ENCODE data around the gene ZNF546.
A peak's percentile ranks its signal among the peaks of the same experiment; 100 is the strongest.

The ZNF546 gene

GRCh38 chr19:40053491-40053890 lies 56.6 kb downstream of the ZNF546 start:
- no peak overlapping the region for H3K4me3 ChIP-seq (ENCODE audit: low read length in 2 of 2)
- no peak overlapping the region for H3K4ac ChIP-seq (ENCODE audit: low read length)
- H3K79me1 ChIP-seq (ENCODE audit: low read depth, low read length): peaks cover 2% of the 10 kb centered on the region
- no peak overlapping the region for H3K27ac ChIP-seq (replicated peaks; ENCODE audit: low read length)
- no peak overlapping the region for H2AK5ac ChIP-seq (ENCODE audit: low read depth, low read length)
- H2BK12ac ChIP-seq (ENCODE audit: low read length): no peak overlapping the region
- H3K23ac ChIP-seq (ENCODE audit: low read depth, low read length, poor library complexity): no peak overlapping the region
- no peak overlapping the region for H2BK120ac ChIP-seq (ENCODE audit: low read depth, low read length)
- no peak overlapping the region for H2AFZ ChIP-seq (ENCODE audit: low read length)
- no CpG with 5 or more reads among the region's 2 CpGs for WGBS, 2 donors (ENCODE audit: extremely low coverage in 2 of 2, insufficient read length in 2 of 2, insufficient replicate concordance in 1 of 2)
- H3K27me3 ChIP-seq (ENCODE audit: control insufficient read depth in 3 of 3, insufficient read depth in 3 of 3, low read depth in 1 of 3, low read length in 3 of 3): no peaks in the 10 kb centered on the region
- no peak overlapping the region for H4K91ac ChIP-seq (ENCODE audit: low read depth, low read length, poor library complexity)
- H2BK5ac ChIP-seq (ENCODE audit: low read length): no peak overlapping the region
- peaks cover 12 to 66% of the 10 kb centered on the region in 2 donors for H3K9me3 ChIP-seq (replicated peaks in 1 of 2; ENCODE audit: control insufficient read depth in 2 of 2, insufficient read depth in 1 of 2, low read depth in 1 of 2, low read length in 2 of 2)
- no peak overlapping the region for H3K4me2 ChIP-seq (ENCODE audit: insufficient read depth, low read length, poor library complexity, severe bottlenecking)
- no peak overlapping the region for H3K9ac ChIP-seq (ENCODE audit: low read depth, low read length, poor library complexity)
- no peak for DNase-seq (ENCODE audit: low spot score)
- no peak overlapping the region for H3K18ac ChIP-seq (ENCODE audit: low read length)
- no peak overlapping the region for H3K14ac ChIP-seq (ENCODE audit: low read length)
- no peak overlapping the region for H4K8ac ChIP-seq (ENCODE audit: low read depth, low read length)
- H3K36me3 ChIP-seq (replicated peaks in 1 of 2; ENCODE audit: control insufficient read depth in 2 of 2, insufficient read depth in 2 of 2, low read length in 2 of 2): peaks cover 4 to 15% of the 10 kb centered on the region in 2 donors
- H2BK15ac ChIP-seq (ENCODE audit: low read length): no peak overlapping the region
- peaks cover 0 to 3% of the 10 kb centered on the region in 2 donors for H3K4me1 ChIP-seq (ENCODE audit: control insufficient read depth in 2 of 2, insufficient read depth in 1 of 2, low read depth in 1 of 2, low read length in 2 of 2)

- H4K8ac ChIP-seq (ENCODE audit: low read depth, low read length): no peak overlapping the region
- H2BK5ac ChIP-seq (ENCODE audit: low read length): no peak overlapping the region
- H3K4me2 ChIP-seq (ENCODE audit: insufficient read depth, low read length, poor library complexity, severe bottlenecking): no peak overlapping the region
- H4K91ac ChIP-seq (ENCODE audit: low read depth, low read length, poor library complexity): no peak overlapping the region
- no CpG with 5 or more reads among the region's 9 CpGs for WGBS, 2 donors (ENCODE audit: extremely low coverage in 2 of 2, insufficient read length in 2 of 2, insufficient replicate concordance in 1 of 2)
- peak overlapping the region in 1 of 2 donors; percentile 88 for H3K4me3 ChIP-seq (ENCODE audit: low read length in 2 of 2)
- H3K27ac ChIP-seq (replicated peaks; ENCODE audit: low read length): no peak overlapping the region
- no peak overlapping the region for H2BK12ac ChIP-seq (ENCODE audit: low read length)
- no peaks in the 10 kb centered on the region for H3K27me3 ChIP-seq (ENCODE audit: control insufficient read depth in 3 of 3, insufficient read depth in 3 of 3, low read depth in 1 of 3, low read length in 3 of 3)
- no peak overlapping the region for H2BK15ac ChIP-seq (ENCODE audit: low read length)
- H2AK5ac ChIP-seq (ENCODE audit: low read depth, low read length): no peak overlapping the region
- H3K9ac ChIP-seq (ENCODE audit: low read depth, low read length, poor library complexity): no peak overlapping the region
- no peak overlapping the region for H3K23ac ChIP-seq (ENCODE audit: low read depth, low read length, poor library complexity)
- H3K79me1 ChIP-seq (ENCODE audit: low read depth, low read length): peaks cover 2% of the 10 kb centered on the region
- H3K36me3 ChIP-seq (replicated peaks in 1 of 2; ENCODE audit: control insufficient read depth in 2 of 2, insufficient read depth in 2 of 2, low read length in 2 of 2): peaks cover 4% of the 10 kb centered on the region in 2 donors
- DNase-seq (ENCODE audit: low spot score): no peak
- H3K4me1 ChIP-seq (ENCODE audit: control insufficient read depth in 2 of 2, insufficient read depth in 1 of 2, low read depth in 1 of 2, low read length in 2 of 2): peaks cover 0 to 3% of the 10 kb centered on the region in 2 donors
- H3K14ac ChIP-seq (ENCODE audit: low read length): no peak overlapping the region
- no peak overlapping the region for H3K4ac ChIP-seq (ENCODE audit: low read length)
- no peak overlapping the region for H2BK120ac ChIP-seq (ENCODE audit: low read depth, low read length)
- H3K18ac ChIP-seq (ENCODE audit: low read length): no peak overlapping the region
- peaks cover 6 to 65% of the 10 kb centered on the region in 2 donors for H3K9me3 ChIP-seq (replicated peaks in 1 of 2; ENCODE audit: control insufficient read depth in 2 of 2, insufficient read depth in 1 of 2, low read depth in 1 of 2, low read length in 2 of 2)
- no peak overlapping the region for H2AFZ ChIP-seq (ENCODE audit: low read length)
These were observed 57.8 kb downstream of the ZNF546 start for GRCh38 chr19:40054632-40055031.

- Histone ChIP-seq H3K27ac (replicated peaks; ENCODE audit: low read length) (no peak overlapping the region), H2AK5ac (ENCODE audit: low read depth, low read length) (no peak overlapping the region), H3K27me3 (ENCODE audit: control insufficient read depth in 3 of 3, insufficient read depth in 3 of 3, low read depth in 1 of 3, low read length in 3 of 3) (no peaks in the 10 kb centered on the region), H4K91ac (ENCODE audit: low read depth, low read length, poor library complexity) (no peak overlapping the region), H2BK5ac (ENCODE audit: low read length) (no peak overlapping the region), H3K4ac (ENCODE audit: low read length) (no peak overlapping the region), H2BK120ac (ENCODE audit: low read depth, low read length) (no peak overlapping the region), H3K36me3 (replicated peaks in 1 of 2; ENCODE audit: control insufficient read depth in 2 of 2, insufficient read depth in 2 of 2, low read length in 2 of 2) (peaks cover 2 to 4% of the 10 kb centered on the region in 2 donors), H2BK15ac (ENCODE audit: low read length) (no peak overlapping the region), H2BK12ac (ENCODE audit: low read length) (no peak overlapping the region), H3K9ac (ENCODE audit: low read depth, low read length, poor library complexity) (no peak overlapping the region), H3K4me1 (ENCODE audit: control insufficient read depth in 2 of 2, insufficient read depth in 1 of 2, low read depth in 1 of 2, low read length in 2 of 2) (peaks cover 0 to 3% of the 10 kb centered on the region in 2 donors), H3K18ac (ENCODE audit: low read length) (no peak overlapping the region), H2AFZ (ENCODE audit: low read length) (peak overlapping the region; percentile 97), H3K4me2 (ENCODE audit: insufficient read depth, low read length, poor library complexity, severe bottlenecking) (peak overlapping the region; percentile 70), H3K79me1 (ENCODE audit: low read depth, low read length) (peaks cover 2% of the 10 kb centered on the region), H4K8ac (ENCODE audit: low read depth, low read length) (no peak overlapping the region), H3K23ac (ENCODE audit: low read depth, low read length, poor library complexity) (no peak overlapping the region), H3K9me3 (replicated peaks in 1 of 2; ENCODE audit: control insufficient read depth in 2 of 2, insufficient read depth in 1 of 2, low read depth in 1 of 2, low read length in 2 of 2) (peaks cover 4 to 68% of the 10 kb centered on the region in 2 donors), H3K4me3 (ENCODE audit: low read length in 2 of 2) (peak overlapping the region in 1 of 2 donors; percentile 88), H3K14ac (ENCODE audit: low read length) (no peak overlapping the region)
- DNase-seq (ENCODE audit: low spot score): no peak
- WGBS, 2 donors (ENCODE audit: extremely low coverage in 2 of 2, insufficient read length in 2 of 2, insufficient replicate concordance in 1 of 2): no CpG with 5 or more reads among the region's 10 CpGs
These were observed 58.2 kb downstream of the ZNF546 start for GRCh38 chr19:40055049-40055448.

GRCh38 chr19:40055832-40056504 lies 59.1 kb downstream of the ZNF546 start, which contains the start of gene ZNF780B:
Gene ZNF780B (minus strand): TSS chr19:40056231. CDS start chr19:40050332, 5,899 bp downstream.
- DNase-seq (ENCODE audit: low spot score): peak; percentile 15
- Histone ChIP-seq H4K8ac (ENCODE audit: low read depth, low read length) (no peak within 1 kb of the TSS), H3K4me3 (ENCODE audit: low read length in 2 of 2) (peak within 1 kb of the TSS; percentile 88 to 94), H3K9ac (ENCODE audit: low read depth, low read length, poor library complexity) (peak within 1 kb of the TSS; percentile 96), H3K4ac (ENCODE audit: low read length) (no peak within 1 kb of the TSS), H3K14ac (ENCODE audit: low read length) (peak within 1 kb of the TSS; percentile 91), H3K27me3 (ENCODE audit: control insufficient read depth in 3 of 3, insufficient read depth in 3 of 3, low read depth in 1 of 3, low read length in 3 of 3) (no peaks in the 10 kb centered on the region), H2BK120ac (ENCODE audit: low read depth, low read length) (no peak within 1 kb of the TSS), H3K79me1 (ENCODE audit: low read depth, low read length) (peaks cover 2% of the 10 kb centered on the region), H3K4me2 (ENCODE audit: insufficient read depth, low read length, poor library complexity, severe bottlenecking) (peak within 1 kb of the TSS; percentile 70), H2AK5ac (ENCODE audit: low read depth, low read length) (peak within 1 kb of the TSS; percentile 5), H3K4me1 (ENCODE audit: control insufficient read depth in 2 of 2, insufficient read depth in 1 of 2, low read depth in 1 of 2, low read length in 2 of 2) (peaks cover 0 to 3% of the 10 kb centered on the region in 2 donors), H3K9me3 (replicated peaks in 1 of 2; ENCODE audit: control insufficient read depth in 2 of 2, insufficient read depth in 1 of 2, low read depth in 1 of 2, low read length in 2 of 2) (peaks cover 0 to 66% of the 10 kb centered on the region in 2 donors), H2AFZ (ENCODE audit: low read length) (peak within 1 kb of the TSS; percentile 97), H2BK15ac (ENCODE audit: low read length) (no peak within 1 kb of the TSS), H4K91ac (ENCODE audit: low read depth, low read length, poor library complexity) (no peak within 1 kb of the TSS), H3K27ac (replicated peaks; ENCODE audit: low read length) (no peak within 1 kb of the TSS), H2BK5ac (ENCODE audit: low read length) (peak within 1 kb of the TSS; percentile 30), H2BK12ac (ENCODE audit: low read length) (no peak within 1 kb of the TSS), H3K23ac (ENCODE audit: low read depth, low read length, poor library complexity) (peak within 1 kb of the TSS; percentile 21), H3K36me3 (replicated peaks in 1 of 2; ENCODE audit: control insufficient read depth in 2 of 2, insufficient read depth in 2 of 2, low read length in 2 of 2) (peaks cover 0 to 2% of the 10 kb centered on the region in 2 donors), H3K18ac (ENCODE audit: low read length) (peak within 1 kb of the TSS; percentile 88)
- WGBS, 2 donors (ENCODE audit: extremely low coverage in 2 of 2, insufficient read length in 2 of 2, insufficient replicate concordance in 1 of 2): no CpG with 5 or more reads among the region's 41 CpGs

Data from neuronal stem cell (in vitro differentiated cells).